Fibroblast of lung (primary cell): ENCODE measurements around the gene GPER1. TPM values are rescaled to one million over a fixed set of nuclear protein-coding genes. Genes with fewer than 3 reads are reported as not detected.

ENCODE experiments used
- DNase-seq, 2 donors: peaks; one replicate each; pipeline versions ENCODE4 v3.0.0 to v3.0.0-alpha.2; 2010; ENCODE audit warnings: low read depth in 2 of 2
- H2AFZ ChIP-seq: 2 replicates; pipeline ENCODE4 v1.5.1; 2012; ENCODE audit warnings: low read length, control low read depth, inconsistent platforms
- H3K27ac ChIP-seq: 2 replicates; pipeline ENCODE4 v1.5.1; 2011; ENCODE audit warnings: low read length, control low read depth; ENCODE audit not compliant: insufficient read depth
- H3K27me3 ChIP-seq: 2 replicates; pipeline ENCODE4 v1.5.1; 2011; ENCODE audit warnings: mild to moderate bottlenecking, low read length; ENCODE audit not compliant: control insufficient read depth, insufficient read depth
- H3K36me3 ChIP-seq: 2 replicates; pipeline ENCODE4 v1.5.1; 2011; ENCODE audit warnings: low read length; ENCODE audit not compliant: control insufficient read depth, insufficient read depth
- H3K4me1 ChIP-seq: 2 replicates; pipeline ENCODE4 v1.5.1; 2011; ENCODE audit warnings: low read length; ENCODE audit not compliant: control insufficient read depth, insufficient read depth; ENCODE audit errors: extremely low read depth
- H3K4me2 ChIP-seq: 2 replicates; pipeline ENCODE4 v1.5.1; 2011; ENCODE audit warnings: low read length, control low read depth; ENCODE audit not compliant: insufficient read depth; ENCODE audit errors: extremely low read depth
- H3K4me3 ChIP-seq, 4 experiments: fragments of 200-600 bp in 1 of 4; sonication (generic) in 1 of 4; replicated peaks in 1 of 4; 2 replicates each; pipeline ENCODE4 v1.5.1; 2011 to 2016; ENCODE audit warnings: low read length in 4 of 4, low read depth in 3 of 4, mild to moderate bottlenecking in 3 of 4, control low read depth in 2 of 4, inconsistent platforms in 1 of 4, mixed read lengths in 1 of 4; ENCODE audit not compliant: insufficient read depth in 1 of 4; ENCODE audit errors: control extremely low read depth in 1 of 4
- H3K79me2 ChIP-seq: 2 replicates; pipeline ENCODE4 v1.5.1; 2012; ENCODE audit warnings: mild to moderate bottlenecking, low read length, inconsistent platforms; ENCODE audit not compliant: control insufficient read depth, insufficient read depth
- H3K9ac ChIP-seq: 2 replicates; pipeline ENCODE4 v1.5.1; 2011; ENCODE audit warnings: mild to moderate bottlenecking, low read length, control low read depth; ENCODE audit not compliant: insufficient read depth
- H3K9me3 ChIP-seq: 2 replicates; pipeline ENCODE4 v1.5.1; 2012; ENCODE audit warnings: low read depth, low read length; ENCODE audit not compliant: control insufficient read depth, insufficient read depth
- H4K20me1 ChIP-seq: 2 replicates; pipeline ENCODE4 v1.5.1; 2011; ENCODE audit warnings: low read length; ENCODE audit not compliant: control insufficient read depth, insufficient read depth; ENCODE audit errors: extremely low read depth
- CTCF ChIP-seq, 2 donors: IDR thresholded peaks in 1 of 2; conservative IDR thresholded peaks in 1 of 2; 1 replicate in 1 of 2; 2 replicates in 1 of 2; pipeline ENCODE4 v1.5.1; 2011 to 2012; ENCODE audit warnings: low read length in 2 of 2, control low read depth in 1 of 2, inconsistent platforms in 1 of 2, low read depth in 1 of 2, mild to moderate bottlenecking in 1 of 2
- EZH2 ChIP-seq: IDR thresholded peaks from 2 replicates; pipeline ENCODE4 v1.5.1; 2012; ENCODE audit warnings: low read length, control low read depth, mild to moderate bottlenecking; ENCODE audit errors: missing control alignments
- polyA plus RNA-seq, 2 donors: library from polyadenylated mRNA; depleted of rRNA in 1 of 2; stranded (reverse) in 1 of 2; unstranded in 1 of 2; fragments of >200 nt; gene quantifications; 2 replicates each; pipeline ENCODE4 v1.2.1, GENCODE V29; 2011 to 2012; ENCODE audit warnings: missing spikeins in 1 of 2
- total RNA-seq: library from RNA; depleted of rRNA; stranded (reverse); fragments of >200 nt; gene quantifications from 2 replicates; pipeline ENCODE4 v1.2.1, GENCODE V29; 2014

GPER1 gene
- total and polyA plus RNA-seq, 2 donors (not counting 1 experiment from before 2014, with no cell fraction given), result 2.0 to 2.3 TPM

- TF ChIP-seq EZH2 (no peak), CTCF (conservative IDR thresholded peaks at IDR 0.05 in 1 of 2, IDR thresholded peaks at IDR 0.05 in 1 of 2; ENCODE audit: low read depth in 1 of 2, low read length in 2 of 2) (no peak)
- H4K20me1 ChIP-seq, result no peaks in the 10 kb centered on the region
Observed at GRCh38 chr7:1117321-1117928, 29.5 kb downstream of the GPER1 start.

GRCh38 chr7:1119201-1119600 is 31.3 kb downstream of the GPER1 start:
- Histone ChIP-seq H2AFZ (no peak overlapping the region), H3K27me3 (no peaks in the 10 kb centered on the region), H3K36me3 (peaks cover 2% of the 10 kb centered on the region), H3K27ac (no peak overlapping the region), H3K79me2 (peaks cover 2% of the 10 kb centered on the region), H3K9me3 (no peaks in the 10 kb centered on the region), H3K4me2 (no peak overlapping the region), H3K9ac (no peak overlapping the region), H4K20me1 (no peaks in the 10 kb centered on the region), H3K4me3 (no peak overlapping the region), H3K4me1 (peaks cover 4% of the 10 kb centered on the region)
- DNase-seq, result no peak
- TF ChIP-seq EZH2 (no peak), CTCF (conservative IDR thresholded peaks at IDR 0.05 in 1 of 2, IDR thresholded peaks at IDR 0.05 in 1 of 2; ENCODE audit: low read depth in 1 of 2, low read length in 2 of 2) (no peak)

More at GRCh38 chr7:1117321-1117928, 29.5 kb downstream of the GPER1 start:
- DNase-seq, result no peak
- Histone ChIP-seq H3K36me3 (peaks cover 2% of the 10 kb centered on the region), H3K79me2 (peaks cover 2% of the 10 kb centered on the region), H3K4me3 (no peak overlapping the region), H3K27ac (no peak overlapping the region), H2AFZ (no peak overlapping the region), H3K27me3 (no peaks in the 10 kb centered on the region), H3K4me2 (no peak overlapping the region), H3K9me3 (no peaks in the 10 kb centered on the region), H3K4me1 (no peaks in the 10 kb centered on the region), H3K9ac (no peak overlapping the region)

GRCh38 chr7:1120791-1121190 is 32.9 kb downstream of the GPER1 start:
- Histone ChIP-seq H3K27ac (no peak overlapping the region), H3K9me3 (no peaks in the 10 kb centered on the region), H4K20me1 (no peaks in the 10 kb centered on the region), H3K4me1 (peaks cover 7% of the 10 kb centered on the region), H3K27me3 (no peaks in the 10 kb centered on the region), H3K4me2 (no peak overlapping the region), H3K4me3 (no peak overlapping the region), H3K36me3 (peaks cover 2% of the 10 kb centered on the region), H3K79me2 (peaks cover 2% of the 10 kb centered on the region), H3K9ac (no peak overlapping the region), H2AFZ (no peak overlapping the region)
- DNase-seq, result no peak
- no peak for TF ChIP-seq EZH2
- TF ChIP-seq CTCF (conservative IDR thresholded peaks at IDR 0.05 in 1 of 2, IDR thresholded peaks at IDR 0.05 in 1 of 2; ENCODE audit: low read depth in 1 of 2, low read length in 2 of 2), result no peak
